HEK293 (cell line): ENCODE results near the gene REV3L.

ENCODE experiments used
- CTCF ChIA-PET: fragments of 350-600 bp; formaldehyde crosslinking; extraction: SDS; loops from one replicate; lab custom pipeline; 2021; ENCODE audit warnings: antibody characterized with exemption; lab: Yijun Ruan, JAX
- POLR2A ChIA-PET: fragments of 300-600 bp; formaldehyde crosslinking; extraction: SDS; loops from one replicate; lab custom pipeline; 2020; ENCODE audit warnings: antibody characterized with exemption, inconsistent platforms; lab: Yijun Ruan, JAX
- H3K27ac ChIP-seq: fragments of 200-500 bp; sonication (Bioruptor generic); 2 replicates; pipeline ENCODE4 v1.5.1; 2014; ENCODE audit warnings: low read depth, low read length, control low read depth, inconsistent platforms; ENCODE audit errors: extremely low read depth
- H3K36me3 ChIP-seq, 2 experiments: fragments of 200-500 bp in 1 of 2; sonication (Bioruptor generic) in 1 of 2; 1 replicate in 1 of 2; 2 replicates in 1 of 2; pipeline ENCODE4 v1.5.1; 2014 to 2017; ENCODE audit warnings: inconsistent platforms in 2 of 2, low read length in 2 of 2; ENCODE audit not compliant: control insufficient read depth in 2 of 2, insufficient read depth in 1 of 2
- H3K4me1 ChIP-seq: fragments of 200-500 bp; sonication (Bioruptor generic); 2 replicates; pipeline ENCODE4 v1.5.1; 2014; ENCODE audit warnings: mild to moderate bottlenecking, low read length, inconsistent platforms; ENCODE audit not compliant: control insufficient read depth, insufficient read depth
- H3K4me3 ChIP-seq: 2 replicates; pipeline ENCODE4 v1.5.1; 2011; ENCODE audit warnings: low read depth, mild to moderate bottlenecking, control low read depth, low read length, moderate library complexity
- H3K9me3 ChIP-seq: fragments of 200-500 bp; sonication (Bioruptor generic); 2 replicates; pipeline ENCODE4 v1.5.1; 2014; ENCODE audit warnings: low read depth, low read length, inconsistent platforms; ENCODE audit not compliant: control insufficient read depth, insufficient read depth
- ATF2 ChIP-seq: fragments of 450-650 bp; formaldehyde crosslinking; IDR thresholded peaks from 2 replicates; pipeline ENCODE4 v1.5.1; 2016; ENCODE audit warnings: missing biosample characterization, missing genetic modification characterization, low read depth
- HOXD13 ChIP-seq: sonication (generic); formaldehyde crosslinking; IDR thresholded peaks from 2 replicates; pipeline ENCODE4 v1.8.0; 2022; ENCODE audit warnings: missing genetic modification reagents, borderline replicate concordance
- OSR2 ChIP-seq: fragments of 450-650 bp; formaldehyde crosslinking; IDR thresholded peaks from 2 replicates; pipeline ENCODE4 v1.5.1; 2016; ENCODE audit warnings: missing biosample characterization, missing genetic modification characterization
- PRDM1 ChIP-seq: fragments of 450-650 bp; formaldehyde crosslinking; IDR thresholded peaks from 2 replicates; pipeline ENCODE4; 2016; ENCODE audit warnings: missing biosample characterization, missing genetic modification characterization
- PRDM6 ChIP-seq: fragments of 450-650 bp; formaldehyde crosslinking; IDR thresholded peaks from 2 replicates; pipeline ENCODE4 v1.5.1; 2017; ENCODE audit warnings: missing biosample characterization, missing genetic modification characterization
- SCRT2 ChIP-seq: fragments of 450-650 bp; formaldehyde crosslinking; IDR thresholded peaks from 2 replicates; pipeline ENCODE4 v1.5.1; 2016; ENCODE audit warnings: missing biosample characterization, missing genetic modification characterization
- ZNF138 ChIP-seq: fragments of 450-650 bp; formaldehyde crosslinking; IDR thresholded peaks from 2 replicates; pipeline ENCODE4 v1.5.1; 2016; ENCODE audit warnings: missing biosample characterization, missing genetic modification characterization, borderline replicate concordance
- ZNF600 ChIP-seq: fragments of 450-650 bp; formaldehyde crosslinking; IDR thresholded peaks from 2 replicates; pipeline ENCODE4 v1.5.1; 2016; ENCODE audit warnings: missing biosample characterization, missing genetic modification characterization
- ZNF623 ChIP-seq: fragments of 450-650 bp; formaldehyde crosslinking; IDR thresholded peaks from 2 replicates; pipeline ENCODE4 v1.5.1; 2016; ENCODE audit warnings: missing biosample characterization, missing genetic modification characterization
- ZNF639 ChIP-seq: fragments of 450-650 bp; formaldehyde crosslinking; IDR thresholded peaks from 2 replicates; pipeline ENCODE4 v1.5.1; 2016; ENCODE audit warnings: missing biosample characterization, missing genetic modification characterization
- ZNF645 ChIP-seq: fragments of 450-650 bp; formaldehyde crosslinking; IDR thresholded peaks from 2 replicates; pipeline ENCODE4; 2016; ENCODE audit warnings: missing biosample characterization, missing genetic modification characterization
- ZNF792 ChIP-seq: fragments of 450-650 bp; formaldehyde crosslinking; IDR thresholded peaks from 2 replicates; pipeline ENCODE4 v1.5.1; 2016; ENCODE audit warnings: missing biosample characterization, missing genetic modification characterization
- TF ChIP-seq, protein P1 (sequence below): fragments of 450-650 bp; formaldehyde crosslinking; IDR thresholded peaks from 2 replicates; pipeline ENCODE4 v1.5.1; 2017; ENCODE audit warnings: missing biosample characterization, mild to moderate bottlenecking, missing genetic modification characterization, moderate library complexity
- TF ChIP-seq, protein P2 (sequence below): fragments of 450-650 bp; formaldehyde crosslinking; IDR thresholded peaks from 2 replicates; pipeline ENCODE4 v1.5.1; 2016; ENCODE audit warnings: missing biosample characterization, missing genetic modification characterization
- TF ChIP-seq, protein P3 (sequence below): fragments of 450-650 bp; formaldehyde crosslinking; conservative IDR thresholded peaks from 2 replicates; pipeline ENCODE4 v1.5.1; 2016; ENCODE audit warnings: low read depth, missing biosample characterization, missing genetic modification characterization

The REV3L gene

DNA sequence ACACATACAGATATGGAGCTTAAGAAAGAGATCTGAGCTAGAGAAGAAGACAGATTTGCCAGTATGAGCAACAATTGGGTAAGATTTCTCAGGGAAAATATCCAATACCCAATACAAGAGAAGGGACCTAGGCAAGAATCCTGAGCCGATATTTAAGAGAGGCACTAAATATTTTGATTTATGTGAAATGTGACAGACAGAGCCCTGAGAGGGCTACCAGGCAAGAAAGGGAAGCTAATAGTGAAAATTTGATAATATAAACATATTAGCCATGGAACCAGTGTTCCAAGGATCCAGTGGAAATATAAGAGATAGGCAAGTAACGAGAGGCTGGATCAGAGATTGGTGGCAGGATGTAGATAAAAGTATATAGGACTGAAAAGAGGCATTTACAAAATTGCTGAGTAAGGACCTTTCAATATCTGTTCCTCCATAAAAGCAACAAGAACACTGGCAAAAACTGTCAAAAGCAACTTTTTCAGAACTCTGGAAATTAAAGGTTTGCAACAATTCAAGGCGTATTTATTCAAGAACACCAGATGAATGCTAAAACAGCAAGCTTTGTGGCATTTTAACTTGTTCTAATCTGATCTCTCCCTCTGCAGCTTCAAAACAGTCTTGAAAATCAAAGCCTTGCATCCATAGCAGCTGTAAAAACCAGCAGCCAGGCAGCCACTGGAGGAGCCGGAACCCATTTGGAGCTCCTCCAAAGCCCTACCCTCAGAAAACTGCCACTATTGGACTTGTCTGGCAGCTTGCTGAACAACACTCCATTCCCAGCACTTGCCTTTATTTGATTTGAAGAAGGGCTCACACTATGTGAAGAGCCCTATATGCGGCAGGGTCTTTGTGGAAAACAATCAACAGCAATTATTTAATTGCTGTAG is 58.8 kb downstream of the REV3L start:
- peak; percentile 89 for TF ChIP-seq OSR2 (tag by site-specific recombination)
- no peak for TF ChIP-seq HOXD13 (CRISPR knock-in tag)
- TF ChIP-seq, protein P1, sequence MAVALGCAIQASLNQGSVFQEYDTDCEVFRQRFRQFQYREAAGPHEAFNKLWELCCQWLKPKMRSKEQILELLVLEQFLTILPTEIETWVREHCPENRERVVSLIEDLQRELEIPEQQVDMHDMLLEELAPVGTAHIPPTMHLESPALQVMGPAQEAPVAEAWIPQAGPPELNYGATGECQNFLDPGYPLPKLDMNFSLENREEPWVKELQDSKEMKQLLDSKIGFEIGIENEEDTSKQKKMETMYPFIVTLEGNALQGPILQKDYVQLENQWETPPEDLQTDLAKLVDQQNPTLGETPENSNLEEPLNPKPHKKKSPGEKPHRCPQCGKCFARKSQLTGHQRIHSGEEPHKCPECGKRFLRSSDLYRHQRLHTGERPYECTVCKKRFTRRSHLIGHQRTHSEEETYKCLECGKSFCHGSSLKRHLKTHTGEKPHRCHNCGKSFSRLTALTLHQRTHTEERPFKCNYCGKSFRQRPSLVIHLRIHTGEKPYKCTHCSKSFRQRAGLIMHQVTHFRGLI (tag by site-specific recombination) = peak; percentile 76; the same call in 1 of the 2 replicates
- no peak for TF ChIP-seq ATF2 (tag by site-specific recombination)
- TF ChIP-seq, protein P2, sequence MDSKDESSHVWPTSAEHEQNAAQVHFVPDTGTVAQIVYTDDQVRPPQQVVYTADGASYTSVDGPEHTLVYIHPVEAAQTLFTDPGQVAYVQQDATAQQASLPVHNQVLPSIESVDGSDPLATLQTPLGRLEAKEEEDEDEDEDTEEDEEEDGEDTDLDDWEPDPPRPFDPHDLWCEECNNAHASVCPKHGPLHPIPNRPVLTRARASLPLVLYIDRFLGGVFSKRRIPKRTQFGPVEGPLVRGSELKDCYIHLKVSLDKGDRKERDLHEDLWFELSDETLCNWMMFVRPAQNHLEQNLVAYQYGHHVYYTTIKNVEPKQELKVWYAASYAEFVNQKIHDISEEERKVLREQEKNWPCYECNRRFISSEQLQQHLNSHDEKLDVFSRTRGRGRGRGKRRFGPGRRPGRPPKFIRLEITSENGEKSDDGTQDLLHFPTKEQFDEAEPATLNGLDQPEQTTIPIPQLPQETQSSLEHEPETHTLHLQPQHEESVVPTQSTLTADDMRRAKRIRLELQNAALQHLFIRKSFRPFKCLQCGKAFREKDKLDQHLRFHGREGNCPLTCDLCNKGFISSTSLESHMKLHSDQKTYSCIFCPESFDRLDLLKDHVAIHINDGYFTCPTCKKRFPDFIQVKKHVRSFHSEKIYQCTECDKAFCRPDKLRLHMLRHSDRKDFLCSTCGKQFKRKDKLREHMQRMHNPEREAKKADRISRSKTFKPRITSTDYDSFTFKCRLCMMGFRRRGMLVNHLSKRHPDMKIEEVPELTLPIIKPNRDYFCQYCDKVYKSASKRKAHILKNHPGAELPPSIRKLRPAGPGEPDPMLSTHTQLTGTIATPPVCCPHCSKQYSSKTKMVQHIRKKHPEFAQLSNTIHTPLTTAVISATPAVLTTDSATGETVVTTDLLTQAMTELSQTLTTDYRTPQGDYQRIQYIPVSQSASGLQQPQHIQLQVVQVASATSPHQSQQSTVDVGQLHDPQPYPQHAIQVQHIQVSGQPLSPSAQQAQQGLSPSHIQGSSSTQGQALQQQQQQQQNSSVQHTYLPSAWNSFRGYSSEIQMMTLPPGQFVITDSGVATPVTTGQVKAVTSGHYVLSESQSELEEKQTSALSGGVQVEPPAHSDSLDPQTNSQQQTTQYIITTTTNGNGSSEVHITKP = 0 out of 2 replicates have a peak, but pooled peaks have one; percentile 23
- TF ChIP-seq ZNF138 (tag by site-specific recombination) = no peak
- TF ChIP-seq SCRT2 (tag by site-specific recombination) = 0 out of 2 replicates have a peak, but pooled peaks have one; percentile 22
- TF ChIP-seq ZNF645 (tag by site-specific recombination) = no peak
- TF ChIP-seq ZNF600 = peak; percentile 65
- Histone ChIP-seq H3K9me3 (no peaks in the 10 kb centered on the region), H3K4me1 (peaks cover 14% of the 10 kb centered on the region; the same call in 1 of the 2 replicates), H3K36me3 (no peaks in the 10 kb centered on the region), H3K4me3 (no peak overlapping the region), H3K27ac (no peak overlapping the region)
- CTCF ChIA-PET = interaction anchor here (0.5 to 1.3 kb wide), 5 partner anchors 12 to 148 kb away, joined by 3 to 4 read pairs (median 3); no protein-coding TSS in a partner anchor
- POLR2A ChIA-PET = no interaction called here

GRCh38 chr6:111423055-111423633 is 59.9 kb downstream of the REV3L start:
- Histone ChIP-seq H3K9me3 (no peaks in the 10 kb centered on the region), H3K4me3 (no peak overlapping the region), H3K27ac (no peak overlapping the region), H3K36me3 (no peaks in the 10 kb centered on the region), H3K4me1 (peaks cover 14% of the 10 kb centered on the region; the same call in 1 of the 2 replicates)
- ChIA-PET CTCF (interaction anchor here (0.6 to 0.7 kb wide), 2 partner anchors 56 to 561 kb away, joined by 3 to 4 read pairs; no protein-coding TSS in a partner anchor), POLR2A (no interaction called here)
- no peak for TF ChIP-seq ZNF623
- TF ChIP-seq PRDM1 (tag by site-specific recombination) = peak; percentile 60
- TF ChIP-seq, protein P3, sequence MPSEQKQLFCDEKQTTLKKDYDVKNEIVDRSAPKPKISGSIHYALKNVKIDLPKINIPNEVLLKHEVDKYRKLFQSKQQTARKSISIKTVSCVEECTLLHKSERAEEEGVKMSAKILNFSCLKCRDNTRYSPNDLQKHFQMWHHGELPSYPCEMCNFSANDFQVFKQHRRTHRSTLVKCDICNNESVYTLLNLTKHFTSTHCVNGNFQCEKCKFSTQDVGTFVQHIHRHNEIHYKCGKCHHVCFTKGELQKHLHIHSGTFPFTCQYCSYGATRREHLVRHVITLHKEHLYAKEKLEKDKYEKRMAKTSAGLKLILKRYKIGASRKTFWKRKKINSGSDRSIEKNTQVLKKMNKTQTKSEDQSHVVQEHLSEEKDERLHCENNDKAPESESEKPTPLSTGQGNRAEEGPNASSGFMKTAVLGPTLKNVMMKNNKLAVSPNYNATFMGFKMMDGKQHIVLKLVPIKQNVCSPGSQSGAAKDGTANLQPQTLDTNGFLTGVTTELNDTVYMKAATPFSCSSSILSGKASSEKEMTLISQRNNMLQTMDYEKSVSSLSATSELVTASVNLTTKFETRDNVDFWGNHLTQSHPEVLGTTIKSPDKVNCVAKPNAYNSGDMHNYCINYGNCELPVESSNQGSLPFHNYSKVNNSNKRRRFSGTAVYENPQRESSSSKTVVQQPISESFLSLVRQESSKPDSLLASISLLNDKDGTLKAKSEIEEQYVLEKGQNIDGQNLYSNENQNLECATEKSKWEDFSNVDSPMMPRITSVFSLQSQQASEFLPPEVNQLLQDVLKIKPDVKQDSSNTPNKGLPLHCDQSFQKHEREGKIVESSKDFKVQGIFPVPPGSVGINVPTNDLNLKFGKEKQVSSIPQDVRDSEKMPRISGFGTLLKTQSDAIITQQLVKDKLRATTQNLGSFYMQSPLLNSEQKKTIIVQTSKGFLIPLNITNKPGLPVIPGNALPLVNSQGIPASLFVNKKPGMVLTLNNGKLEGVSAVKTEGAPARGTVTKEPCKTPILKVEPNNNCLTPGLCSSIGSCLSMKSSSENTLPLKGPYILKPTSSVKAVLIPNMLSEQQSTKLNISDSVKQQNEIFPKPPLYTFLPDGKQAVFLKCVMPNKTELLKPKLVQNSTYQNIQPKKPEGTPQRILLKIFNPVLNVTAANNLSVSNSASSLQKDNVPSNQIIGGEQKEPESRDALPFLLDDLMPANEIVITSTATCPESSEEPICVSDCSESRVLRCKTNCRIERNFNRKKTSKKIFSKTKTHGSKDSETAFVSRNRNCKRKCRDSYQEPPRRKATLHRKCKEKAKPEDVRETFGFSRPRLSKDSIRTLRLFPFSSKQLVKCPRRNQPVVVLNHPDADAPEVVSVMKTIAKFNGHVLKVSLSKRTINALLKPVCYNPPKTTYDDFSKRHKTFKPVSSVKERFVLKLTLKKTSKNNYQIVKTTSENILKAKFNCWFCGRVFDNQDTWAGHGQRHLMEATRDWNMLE (tag by site-specific recombination) = no peak
- TF ChIP-seq PRDM6 (tag by site-specific recombination) = 0 out of 2 replicates have a peak, but pooled peaks have one; percentile 26
- no peak for TF ChIP-seq ZNF639
- TF ChIP-seq ZNF792 (tag by site-specific recombination) = no peak
